ENCODE results near the gene SLC30A5.
A peak's percentile ranks its signal among the peaks of the same experiment; 100 is the strongest.
"Not testable (repeated sequence)": the region's sequence is repeated elsewhere in the genome, so short reads cannot be mapped to it uniquely, and the experiment has no call there.

The SLC30A5 gene

DNA sequence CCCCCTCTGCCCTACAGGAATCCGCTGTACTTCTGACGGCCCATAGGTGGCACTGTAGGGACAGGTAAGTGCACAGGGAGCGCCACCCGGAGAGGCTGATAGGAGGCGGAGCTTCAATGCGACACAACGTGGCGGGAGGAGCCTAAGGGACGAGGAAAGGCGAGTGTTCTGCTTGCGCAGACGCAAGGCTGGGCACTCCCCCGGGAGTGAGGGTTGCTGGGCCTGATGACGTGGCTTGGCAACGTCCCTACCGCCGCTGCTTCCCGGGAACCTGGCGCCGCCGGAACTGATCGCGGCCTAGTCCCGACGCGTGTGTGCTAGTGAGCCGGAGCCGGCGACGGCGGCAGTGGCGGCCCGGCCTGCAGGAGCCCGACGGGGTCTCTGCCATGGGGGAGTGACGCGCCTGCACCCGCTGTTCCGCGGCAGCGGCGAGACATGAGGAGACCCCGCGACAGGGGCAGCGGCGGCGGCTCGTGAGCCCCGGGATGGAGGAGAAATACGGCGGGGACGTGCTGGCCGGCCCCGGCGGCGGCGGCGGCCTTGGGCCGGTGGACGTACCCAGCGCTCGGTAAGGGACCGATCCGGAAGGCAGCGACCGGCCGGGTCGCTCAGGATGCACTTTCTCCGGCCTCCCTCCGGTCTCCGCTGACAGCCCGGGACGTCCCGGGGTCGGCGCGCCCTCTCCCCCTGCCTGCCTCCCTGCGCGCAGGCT, at the start of gene SLC30A5:
SLC30A5 (plus strand) TSS at position 244 of the 712 bp plus-strand sequence; CDS start at position 486, 242 bp downstream.
- DNase-seq (ENCODE audit: low read depth) = peak; percentile 100

- DNase-seq (ENCODE audit: low read depth) = not testable (repeated sequence)
These were observed 48.6 kb upstream of the SLC30A5 start for GRCh38 chr5:69045213-69045612.

- peak; percentile 6 for DNase-seq (ENCODE audit: low read depth)
These were observed 47.3 kb upstream of the SLC30A5 start for GRCh38 chr5:69046375-69046957.

DNA sequence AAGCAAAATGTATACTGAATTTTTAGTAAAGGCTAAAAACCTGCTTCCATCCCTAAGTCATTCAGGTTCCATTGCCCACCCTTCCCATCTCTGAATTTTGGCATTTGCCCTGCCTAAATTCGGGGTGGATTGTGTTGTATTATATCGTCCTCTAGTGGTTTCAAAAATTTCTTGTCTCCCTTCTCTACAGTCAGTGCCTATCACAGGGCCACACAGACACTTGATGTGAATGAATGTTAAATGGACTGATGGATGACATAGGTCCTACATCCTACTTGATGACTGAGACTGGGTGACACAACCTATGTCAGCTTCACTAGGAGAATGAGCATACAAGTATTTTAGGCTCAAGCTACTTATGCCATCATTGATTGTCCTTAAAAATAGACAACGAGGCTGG, 45.6 kb upstream of the SLC30A5 start:
- no peak for DNase-seq (ENCODE audit: low read depth)

DNA sequence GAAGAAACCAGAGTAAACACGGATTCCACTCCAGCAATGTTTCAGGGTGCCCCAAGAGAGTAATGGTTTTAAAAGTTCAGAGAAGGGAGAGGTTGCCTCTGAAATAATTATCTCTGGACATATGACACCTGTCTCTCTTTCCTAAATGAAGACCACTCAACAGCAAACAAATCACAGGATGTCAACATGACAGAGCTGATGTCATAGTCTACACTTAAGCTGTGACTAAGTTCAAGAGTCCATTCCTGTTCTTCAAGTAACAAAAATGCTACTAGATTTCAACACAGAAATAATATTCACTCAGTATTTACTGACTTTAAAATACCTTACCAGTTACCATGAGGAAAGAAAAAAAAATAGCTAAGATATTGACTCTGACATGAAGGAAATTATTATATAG, 44.7 kb upstream of the SLC30A5 start:
- no peak for DNase-seq (ENCODE audit: low read depth)

GRCh38 chr5:69049796-69050195, 44.0 kb upstream of the SLC30A5 start:
- no peak for DNase-seq (ENCODE audit: low read depth)

DNA sequence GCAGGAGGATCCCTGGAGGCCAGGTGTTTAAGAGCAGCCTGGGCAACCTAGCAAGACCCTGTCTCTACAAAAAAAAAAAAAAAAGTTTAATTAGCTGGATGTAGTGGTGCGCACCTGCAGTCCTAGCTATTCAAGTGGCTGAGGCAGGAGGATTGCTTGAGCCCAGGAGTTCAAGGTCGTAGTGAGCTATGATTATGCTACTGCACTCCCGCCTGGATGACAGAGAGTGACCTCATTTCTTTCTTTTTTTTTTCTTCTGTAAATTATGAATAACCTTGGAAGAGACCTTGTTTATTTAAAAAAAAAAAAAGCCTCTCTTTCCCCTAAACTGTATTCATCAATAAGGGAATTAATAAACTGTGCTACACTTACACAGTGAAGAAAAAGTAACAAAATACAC, 43.6 kb upstream of the SLC30A5 start:
- DNase-seq (ENCODE audit: low read depth) = no peak

- DNase-seq (ENCODE audit: low read depth) = no peak
These were observed 41.6 kb upstream of the SLC30A5 start for GRCh38 chr5:69052181-69052580.

DNA sequence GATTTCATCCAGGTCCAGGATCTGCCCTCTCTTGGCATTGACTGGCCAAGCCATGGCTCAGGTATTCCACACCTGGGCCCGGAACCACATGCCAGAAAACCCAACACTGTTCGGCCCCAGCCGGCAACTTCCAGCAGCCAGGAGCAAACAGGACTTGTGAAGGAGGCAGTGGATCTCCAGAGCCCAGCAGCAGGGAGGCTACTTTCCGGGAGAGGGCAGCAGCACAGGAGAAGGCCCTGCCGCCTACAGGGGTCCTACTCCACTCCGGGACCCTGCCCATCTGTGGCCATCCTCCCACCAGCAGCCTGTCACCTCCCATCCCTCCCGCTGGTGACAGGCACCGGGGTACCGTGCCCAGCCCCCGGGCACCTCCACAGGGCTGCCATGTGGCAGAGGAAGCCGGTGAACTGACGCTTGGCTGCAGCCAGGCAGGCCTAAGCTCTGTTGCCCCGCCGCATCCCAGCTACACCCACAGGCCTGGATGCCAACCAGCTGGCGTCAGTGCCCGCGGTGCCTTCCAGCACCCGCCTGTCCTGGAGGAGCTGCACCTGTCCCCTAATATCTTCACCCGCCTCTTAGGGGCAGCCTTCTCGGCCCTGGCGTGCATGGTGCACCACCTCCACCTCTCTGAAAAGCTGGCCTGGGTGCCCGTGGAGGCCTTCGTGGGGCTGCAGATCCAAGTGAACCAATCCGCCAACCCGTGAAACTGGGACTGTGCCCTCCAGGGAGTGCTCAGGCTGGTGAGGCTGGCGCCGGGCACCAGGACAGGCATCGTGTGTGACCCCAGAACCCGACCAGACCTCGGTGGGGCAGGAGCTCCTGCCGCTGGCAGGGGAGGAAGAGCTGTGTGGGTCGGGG, 18.9 kb upstream of the SLC30A5 start:
- no peak for DNase-seq (ENCODE audit: low read depth)

DNA sequence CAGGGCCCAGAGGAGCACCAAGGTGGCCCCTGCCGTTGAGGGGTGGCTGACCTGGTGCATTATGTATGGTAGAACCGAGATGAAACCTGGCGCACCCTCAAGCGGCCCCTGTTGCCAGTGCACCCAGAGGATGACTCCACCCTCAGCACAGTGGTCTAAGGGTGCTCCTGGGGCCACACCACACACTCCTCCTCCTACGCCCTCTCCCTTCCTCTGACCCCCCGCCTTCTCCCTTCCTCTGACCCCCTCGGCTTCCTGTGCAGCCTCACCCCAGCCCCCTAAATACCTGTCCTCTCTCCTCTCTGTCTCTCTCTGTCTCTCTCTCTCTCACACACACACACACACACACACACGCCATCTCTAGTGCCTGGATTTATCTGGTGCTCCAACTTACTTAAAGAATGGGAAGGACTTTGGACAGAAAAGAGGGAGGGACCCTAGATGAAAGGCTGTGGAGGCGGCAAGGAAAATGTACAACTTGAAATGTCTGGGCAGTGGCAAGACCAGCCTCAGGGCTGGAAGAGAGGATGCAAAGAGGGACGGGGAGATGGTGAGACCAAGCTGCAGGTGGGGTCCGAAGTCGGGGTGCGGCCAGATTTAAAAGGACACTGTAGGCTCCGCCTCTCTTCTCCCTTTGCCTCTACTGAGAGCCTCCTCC, 18.2 kb upstream of the SLC30A5 start:
- no peak for DNase-seq (ENCODE audit: low read depth)

GRCh38 chr5:69078921-69079540, 14.8 kb upstream of the SLC30A5 start:
- DNase-seq (ENCODE audit: low read depth) = no peak

GRCh38 chr5:69079556-69079955, 14.3 kb upstream of the SLC30A5 start:
- DNase-seq (ENCODE audit: low read depth) = no peak

GRCh38 chr5:69083412-69083811, 10.4 kb upstream of the SLC30A5 start:
- no peak for DNase-seq (ENCODE audit: low read depth)

- no peak for DNase-seq (ENCODE audit: low read depth)
These were observed 9.6 kb upstream of the SLC30A5 start for GRCh38 chr5:69084195-69084594.

DNA sequence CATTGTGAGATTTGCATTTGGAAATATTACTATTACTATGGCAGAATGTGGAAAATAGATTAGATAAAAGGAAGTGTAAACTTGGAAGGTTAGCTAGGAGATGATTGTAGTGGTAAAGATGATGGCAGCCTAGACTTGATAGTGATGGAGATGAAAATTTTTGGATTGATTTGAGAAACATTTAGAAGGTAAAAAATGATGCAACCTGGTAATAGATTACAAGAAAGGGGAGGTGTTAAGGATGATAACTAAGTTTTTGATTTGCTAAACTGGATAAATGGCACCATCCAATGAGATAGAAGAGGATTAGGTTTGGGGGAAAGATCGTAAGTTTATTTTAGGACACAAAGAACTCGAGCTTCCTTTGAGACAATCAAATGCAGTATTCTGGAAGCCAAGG, 8.9 kb upstream of the SLC30A5 start:
- no peak for DNase-seq (ENCODE audit: low read depth)

GRCh38 chr5:69086206-69086605, 7.6 kb upstream of the SLC30A5 start:
- DNase-seq (ENCODE audit: low read depth) = no peak

GRCh38 chr5:69088006-69088405, 5.8 kb upstream of the SLC30A5 start:
- not testable (repeated sequence) for DNase-seq (ENCODE audit: low read depth)

GRCh38 chr5:69090158-69090557, 3.7 kb upstream of the SLC30A5 start:
- no peak for DNase-seq (ENCODE audit: low read depth)

DNA sequence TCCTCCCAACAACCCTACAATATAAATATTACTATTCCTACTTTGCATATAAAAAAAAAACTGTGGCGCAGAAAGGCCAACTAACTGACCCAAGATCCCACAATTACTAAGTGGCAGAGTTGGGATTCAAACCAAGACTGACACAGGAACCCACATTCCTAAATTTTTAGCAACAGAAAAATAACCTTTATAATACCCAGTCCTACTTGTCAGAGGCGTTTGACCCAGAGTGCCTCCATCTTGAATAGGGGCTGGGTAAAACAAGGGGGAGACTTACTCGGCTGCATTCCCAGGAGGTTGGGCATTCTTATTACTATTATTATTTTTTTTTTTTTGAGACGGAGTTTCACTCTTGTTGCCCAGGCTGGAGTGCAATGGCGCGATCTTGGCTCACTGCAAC, 2.0 kb upstream of the SLC30A5 start:
- no peak for DNase-seq (ENCODE audit: low read depth)

- no peak for DNase-seq (ENCODE audit: low read depth)
These were observed 845 bp upstream of the SLC30A5 start for GRCh38 chr5:69092969-69093368.

GRCh38 chr5:69099302-69099701, 5.5 kb downstream of the SLC30A5 start:
- no peak for DNase-seq (ENCODE audit: low read depth)

GRCh38 chr5:69103521-69103920, 9.7 kb downstream of the SLC30A5 start:
- no peak for DNase-seq (ENCODE audit: low read depth)
